ENCODE results near the gene TMPRSS12. TPM values are rescaled to one million over a fixed set of nuclear protein-coding genes. Genes with fewer than 3 reads are reported as not detected.

The TMPRSS12 gene
- total and polyA plus RNA-seq, 2 of the 13 experiments (the other 11 are each of a cell fraction or from before 2014, with no cell fraction given) = not detected

DNA sequence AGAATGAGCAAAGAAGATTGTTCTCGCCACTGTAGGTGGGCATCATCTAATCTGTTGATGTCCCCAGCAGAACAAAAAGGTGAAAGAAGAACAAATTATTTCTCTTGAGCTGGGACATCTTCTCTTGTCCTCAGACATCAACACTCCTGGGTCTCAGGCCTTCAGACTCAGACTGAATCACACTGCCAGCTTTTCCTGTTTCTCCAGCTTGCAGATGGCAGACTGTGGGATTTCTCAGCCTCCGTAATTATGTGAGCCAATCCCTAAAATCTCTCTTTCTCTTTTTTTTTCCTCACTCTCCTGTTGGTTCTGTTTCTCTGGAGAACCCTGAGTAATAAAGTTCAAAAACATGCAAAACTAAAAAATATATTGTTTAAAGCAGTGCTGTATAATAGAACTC, 3.7 kb upstream of the TMPRSS12 start:
- H3K4me2 ChIP-seq (ENCODE audit: low read depth, low read length) = no peak overlapping the region
- H2AFZ ChIP-seq (ENCODE audit: low read length) = no peak overlapping the region
- H3K9ac ChIP-seq (ENCODE audit: insufficient read depth, low read depth, low read length) = no peak overlapping the region
- H3K9me3 ChIP-seq (ENCODE audit: low read length) = peaks cover 4% of the 10 kb centered on the region; the same call in 1 of the 2 replicates
- intact Hi-C loops (cut with micrococcal nuclease; ENCODE audit: unreplicated experiment) = no loop called here
- DNase-seq (ENCODE audit: low spot score) (no peak), FAIRE-seq (no peak), ATAC-seq (no peak)
- H3K27me3 ChIP-seq (ENCODE audit: control insufficient read depth in 1 of 2, insufficient read depth in 2 of 2, low read length in 2 of 2) = no peaks in the 10 kb centered on the region
- no peak overlapping the region for H3K4me3 ChIP-seq (replicated peaks in 1 of 3; ENCODE audit: insufficient read depth in 1 of 3, low read depth in 2 of 3, low read length in 3 of 3)
- no peaks in the 10 kb centered on the region for H3K4me1 ChIP-seq (ENCODE audit: insufficient read depth, low read length)
- ChIA-PET POLR2A (no interaction called here), CTCF (ENCODE audit: low intra/inter-chr PET ratio, low total read pairs) (no interaction called here)
- no peaks in the 10 kb centered on the region for H3K36me3 ChIP-seq (replicated peaks in 1 of 2; ENCODE audit: control insufficient read depth in 1 of 2, insufficient read depth in 2 of 2, low read length in 2 of 2)
- BruUV-seq (replicated peaks) = no TSS peak
- in situ Hi-C loops (cut with HindIII; ENCODE audit: extremely low pct_ligation_motif_present, low pct_unique_long_range_greater_than_20kb) = no loop called here
- no peaks in the 10 kb centered on the region for H3K79me2 ChIP-seq (ENCODE audit: insufficient read depth, low read length)
- no peaks in the 10 kb centered on the region for H4K20me1 ChIP-seq (ENCODE audit: insufficient read depth, low read length)
- TF ChIP-seq ZNF546 (CRISPR knock-in tag; conservative IDR thresholded peaks at IDR 0.05) (no peak), CBX1 (IDR thresholded peaks at IDR 0.05; ENCODE audit: low read depth) (no peak), ZNF550 (CRISPR knock-in tag; IDR thresholded peaks at IDR 0.05; ENCODE audit: borderline replicate concordance) (no peak), ZNF460 (CRISPR knock-in tag; IDR thresholded peaks at IDR 0.05; ENCODE audit: borderline replicate concordance) (no peak), GFI1 (CRISPR knock-in tag; IDR thresholded peaks at IDR 0.05; ENCODE audit: borderline replicate concordance) (no peak), NR2F6 (IDR thresholded peaks at IDR 0.05) (no peak), NR2F6 (CRISPR knock-in tag; IDR thresholded peaks at IDR 0.05) (no peak), PITX1 (CRISPR knock-in tag; IDR thresholded peaks at IDR 0.05) (no peak), ZNF749 (CRISPR knock-in tag; IDR thresholded peaks at IDR 0.05; ENCODE audit: borderline replicate concordance) (no peak)
- TF ChIP-seq, protein P1, sequence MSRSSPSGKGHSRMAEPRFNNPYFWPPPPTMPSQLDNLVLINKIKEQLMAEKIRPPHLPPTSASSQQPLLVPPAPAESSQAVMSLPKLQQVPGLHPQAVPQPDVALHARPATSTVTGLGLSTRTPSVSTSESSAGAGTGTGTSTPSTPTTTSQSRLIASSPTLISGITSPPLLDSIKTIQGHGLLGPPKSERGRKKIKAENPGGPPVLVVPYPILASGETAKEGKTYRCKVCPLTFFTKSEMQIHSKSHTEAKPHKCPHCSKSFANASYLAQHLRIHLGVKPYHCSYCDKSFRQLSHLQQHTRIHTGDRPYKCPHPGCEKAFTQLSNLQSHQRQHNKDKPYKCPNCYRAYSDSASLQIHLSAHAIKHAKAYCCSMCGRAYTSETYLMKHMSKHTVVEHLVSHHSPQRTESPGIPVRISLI (CRISPR knock-in tag; IDR thresholded peaks at IDR 0.05; ENCODE audit: borderline replicate concordance) = no peak
- TF ChIP-seq, protein P2, sequence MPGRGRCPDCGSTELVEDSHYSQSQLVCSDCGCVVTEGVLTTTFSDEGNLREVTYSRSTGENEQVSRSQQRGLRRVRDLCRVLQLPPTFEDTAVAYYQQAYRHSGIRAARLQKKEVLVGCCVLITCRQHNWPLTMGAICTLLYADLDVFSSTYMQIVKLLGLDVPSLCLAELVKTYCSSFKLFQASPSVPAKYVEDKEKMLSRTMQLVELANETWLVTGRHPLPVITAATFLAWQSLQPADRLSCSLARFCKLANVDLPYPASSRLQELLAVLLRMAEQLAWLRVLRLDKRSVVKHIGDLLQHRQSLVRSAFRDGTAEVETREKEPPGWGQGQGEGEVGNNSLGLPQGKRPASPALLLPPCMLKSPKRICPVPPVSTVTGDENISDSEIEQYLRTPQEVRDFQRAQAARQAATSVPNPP (CRISPR knock-in tag; IDR thresholded peaks at IDR 0.05) = no peak
- 27% methylated on average over 2 of the region's 2 CpGs for WGBS (ENCODE audit: low lambda C conversion rate)
- no peak overlapping the region for H3K27ac ChIP-seq (ENCODE audit: extremely low read length, insufficient read depth, low read length)
